ENCODE results near the gene ALDH2.

- TF ChIP-seq, protein P1, sequence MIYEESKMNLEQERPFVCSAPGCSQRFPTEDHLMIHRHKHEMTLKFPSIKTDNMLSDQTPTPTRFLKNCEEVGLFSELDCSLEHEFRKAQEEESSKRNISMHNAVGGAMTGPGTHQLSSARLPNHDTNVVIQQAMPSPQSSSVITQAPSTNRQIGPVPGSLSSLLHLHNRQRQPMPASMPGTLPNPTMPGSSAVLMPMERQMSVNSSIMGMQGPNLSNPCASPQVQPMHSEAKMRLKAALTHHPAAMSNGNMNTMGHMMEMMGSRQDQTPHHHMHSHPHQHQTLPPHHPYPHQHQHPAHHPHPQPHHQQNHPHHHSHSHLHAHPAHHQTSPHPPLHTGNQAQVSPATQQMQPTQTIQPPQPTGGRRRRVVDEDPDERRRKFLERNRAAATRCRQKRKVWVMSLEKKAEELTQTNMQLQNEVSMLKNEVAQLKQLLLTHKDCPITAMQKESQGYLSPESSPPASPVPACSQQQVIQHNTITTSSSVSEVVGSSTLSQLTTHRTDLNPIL (CRISPR knock-in tag; IDR thresholded peaks at IDR 0.05; ENCODE audit: low read depth): no peak
- TF ChIP-seq ZFP30 (CRISPR knock-in tag; IDR thresholded peaks at IDR 0.05): no peak
- TF ChIP-seq RARB (CRISPR knock-in tag; IDR thresholded peaks at IDR 0.05): no peak
- no peak for TF ChIP-seq PPARA (CRISPR knock-in tag; IDR thresholded peaks at IDR 0.05; ENCODE audit: borderline replicate concordance)
- TF ChIP-seq ISL1 (CRISPR knock-in tag; IDR thresholded peaks at IDR 0.05): no peak
- TF ChIP-seq, protein P2, sequence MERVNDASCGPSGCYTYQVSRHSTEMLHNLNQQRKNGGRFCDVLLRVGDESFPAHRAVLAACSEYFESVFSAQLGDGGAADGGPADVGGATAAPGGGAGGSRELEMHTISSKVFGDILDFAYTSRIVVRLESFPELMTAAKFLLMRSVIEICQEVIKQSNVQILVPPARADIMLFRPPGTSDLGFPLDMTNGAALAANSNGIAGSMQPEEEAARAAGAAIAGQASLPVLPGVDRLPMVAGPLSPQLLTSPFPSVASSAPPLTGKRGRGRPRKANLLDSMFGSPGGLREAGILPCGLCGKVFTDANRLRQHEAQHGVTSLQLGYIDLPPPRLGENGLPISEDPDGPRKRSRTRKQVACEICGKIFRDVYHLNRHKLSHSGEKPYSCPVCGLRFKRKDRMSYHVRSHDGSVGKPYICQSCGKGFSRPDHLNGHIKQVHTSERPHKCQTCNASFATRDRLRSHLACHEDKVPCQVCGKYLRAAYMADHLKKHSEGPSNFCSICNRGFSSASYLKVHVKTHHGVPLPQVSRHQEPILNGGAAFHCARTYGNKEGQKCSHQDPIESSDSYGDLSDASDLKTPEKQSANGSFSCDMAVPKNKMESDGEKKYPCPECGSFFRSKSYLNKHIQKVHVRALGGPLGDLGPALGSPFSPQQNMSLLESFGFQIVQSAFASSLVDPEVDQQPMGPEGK (CRISPR knock-in tag; IDR thresholded peaks at IDR 0.05; ENCODE audit: borderline replicate concordance): no peak
- TF ChIP-seq ZC3H10 (CRISPR knock-in tag; IDR thresholded peaks at IDR 0.05): no peak
- no peak for TF ChIP-seq CSRNP3 (CRISPR knock-in tag; IDR thresholded peaks at IDR 0.05)
Observed at GRCh38 chr12:111775205-111776193, 8.8 kb downstream of the ALDH2 start.
